HG02588 (cell line): ENCODE results near the gene PGAM2.
A peak's percentile ranks its signal among the peaks of the same experiment; 100 is the strongest.
"Not testable (repeated sequence)": the region's sequence is repeated elsewhere in the genome, so short reads cannot be mapped to it uniquely, and the experiment has no call there.

Experiments
- ATAC-seq: cut with Tn5 transposase; IDR thresholded peaks from one replicate; pipeline ENCODE4 v1.9.1; 2021; ENCODE audit warnings: mild to moderate bottlenecking, moderate library complexity; ENCODE audit not compliant: unreplicated experiment

The PGAM2 gene

DNA sequence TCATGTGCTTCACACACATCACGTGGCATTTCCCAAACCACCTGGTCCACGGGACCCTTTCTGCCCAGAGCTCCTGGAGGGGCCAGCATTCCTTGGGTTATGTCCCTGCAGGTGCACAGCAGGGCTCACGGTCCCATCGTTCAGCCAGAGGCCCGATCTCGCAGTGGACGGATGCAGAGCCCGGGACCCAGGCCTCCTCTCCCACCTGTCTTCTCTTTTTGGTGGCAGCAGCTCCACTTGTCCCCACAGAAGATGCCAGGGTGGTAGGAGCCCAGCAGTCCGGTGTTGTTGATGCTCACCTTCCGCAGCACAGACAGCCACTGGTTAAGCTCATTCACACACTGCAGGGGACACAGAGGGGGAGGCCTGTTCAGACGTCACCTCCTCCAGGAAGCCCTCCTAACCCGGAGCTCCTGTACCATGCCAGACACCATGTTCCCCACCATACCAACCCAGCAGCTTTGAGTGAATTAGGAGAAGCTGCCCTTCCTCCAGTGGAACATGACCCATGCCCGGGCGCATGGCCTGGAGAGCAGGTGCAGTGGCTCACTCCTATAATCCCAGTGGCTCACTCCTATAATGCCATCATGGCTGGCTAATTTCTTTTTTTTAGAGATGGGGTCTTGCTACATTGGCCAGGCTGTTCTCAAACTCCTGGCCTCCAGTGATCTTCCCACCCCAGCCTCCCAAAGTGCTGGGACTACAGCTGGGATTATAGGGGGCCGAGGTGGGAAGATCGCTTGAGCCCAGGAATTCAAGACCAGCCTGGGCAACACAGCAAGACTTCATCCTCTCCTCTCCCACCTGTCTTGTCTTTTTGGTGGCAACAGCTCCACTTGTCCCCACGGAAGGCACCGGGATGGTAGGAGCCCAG lies 31.2 kb downstream of the PGAM2 start:
- ATAC-seq: not testable (repeated sequence)

DNA sequence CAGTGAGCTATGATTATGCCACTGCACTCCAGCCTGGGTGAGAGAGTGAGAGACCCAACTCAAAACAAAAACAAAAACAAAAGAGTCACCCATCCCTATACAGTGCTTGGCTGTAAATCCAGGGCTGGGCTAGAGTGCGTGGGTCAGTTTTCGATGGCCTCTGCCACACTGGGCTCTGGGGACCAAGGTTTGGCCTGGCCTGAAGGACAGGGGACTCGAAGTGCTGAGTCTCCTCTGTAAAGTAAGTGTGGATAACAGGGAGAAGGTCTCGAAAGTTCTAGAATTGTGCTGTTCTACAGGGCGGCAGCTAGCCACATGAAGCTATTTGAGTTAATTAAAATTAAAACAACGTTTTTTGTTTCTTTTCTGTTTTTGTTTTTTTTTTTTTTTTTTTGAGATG lies 33.3 kb downstream of the PGAM2 start:
- not testable (repeated sequence) for ATAC-seq

DNA sequence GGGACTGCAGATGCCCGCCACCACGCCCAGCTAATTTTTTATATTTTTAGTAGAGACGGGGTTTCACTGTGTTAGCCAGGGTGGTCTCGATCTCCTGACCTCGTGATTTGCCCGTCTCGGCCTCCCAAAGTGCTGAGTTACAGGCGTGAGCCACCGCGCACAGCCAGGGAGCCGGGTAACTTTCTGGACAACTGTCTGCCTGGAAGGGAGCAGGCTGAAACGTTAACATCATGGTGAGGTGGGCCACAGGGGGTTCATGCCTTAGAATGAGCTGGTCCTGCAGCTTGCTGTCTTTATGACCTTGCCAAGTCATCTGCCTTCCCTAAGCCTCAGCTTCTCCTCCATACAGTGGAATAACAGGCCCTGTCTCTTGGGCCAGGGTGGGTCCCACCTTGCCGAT lies 34.0 kb downstream of the PGAM2 start:
- ATAC-seq: not testable (repeated sequence)

DNA sequence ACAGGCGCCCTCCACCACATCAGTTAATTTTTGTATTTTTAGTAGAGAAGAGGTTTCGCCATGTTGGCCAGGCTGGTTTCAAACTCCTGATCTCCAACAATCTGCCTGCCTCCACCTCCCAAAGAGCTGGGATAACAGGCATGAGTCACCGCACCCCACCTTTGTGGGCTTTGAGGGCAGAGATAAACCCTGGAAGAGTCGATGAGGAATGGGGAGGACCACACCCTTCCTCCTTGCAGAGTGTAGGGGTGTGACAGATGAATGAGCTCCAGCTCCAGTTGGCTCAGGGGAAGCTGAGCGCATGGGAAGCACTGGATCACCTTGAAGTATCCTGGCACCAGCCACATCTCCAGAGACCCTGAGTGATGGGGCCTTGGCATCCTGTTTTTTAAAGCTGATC lies 35.3 kb downstream of the PGAM2 start:
- not testable (repeated sequence) for ATAC-seq

DNA sequence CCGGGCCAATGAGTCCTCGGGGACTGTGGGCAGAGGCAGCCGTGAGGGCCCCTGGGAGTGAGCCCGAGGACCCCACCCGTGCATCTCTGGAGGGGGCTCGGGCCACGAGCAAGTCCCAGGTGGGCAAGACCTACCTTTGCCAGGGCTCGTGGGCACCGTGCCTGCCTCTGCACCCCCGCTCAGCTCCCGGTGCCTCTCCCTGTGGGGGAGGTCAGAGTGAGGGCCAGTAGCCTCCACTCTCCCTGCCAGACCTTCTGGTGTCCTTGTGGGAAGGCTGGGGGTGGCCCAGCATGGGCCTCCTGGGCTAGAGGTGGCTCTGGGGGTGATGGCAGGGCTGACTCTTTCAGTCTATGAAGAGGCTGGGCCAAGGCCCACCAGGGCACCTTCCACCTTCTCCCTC lies 35.9 kb downstream of the PGAM2 start:
- ATAC-seq: not testable (repeated sequence)

DNA sequence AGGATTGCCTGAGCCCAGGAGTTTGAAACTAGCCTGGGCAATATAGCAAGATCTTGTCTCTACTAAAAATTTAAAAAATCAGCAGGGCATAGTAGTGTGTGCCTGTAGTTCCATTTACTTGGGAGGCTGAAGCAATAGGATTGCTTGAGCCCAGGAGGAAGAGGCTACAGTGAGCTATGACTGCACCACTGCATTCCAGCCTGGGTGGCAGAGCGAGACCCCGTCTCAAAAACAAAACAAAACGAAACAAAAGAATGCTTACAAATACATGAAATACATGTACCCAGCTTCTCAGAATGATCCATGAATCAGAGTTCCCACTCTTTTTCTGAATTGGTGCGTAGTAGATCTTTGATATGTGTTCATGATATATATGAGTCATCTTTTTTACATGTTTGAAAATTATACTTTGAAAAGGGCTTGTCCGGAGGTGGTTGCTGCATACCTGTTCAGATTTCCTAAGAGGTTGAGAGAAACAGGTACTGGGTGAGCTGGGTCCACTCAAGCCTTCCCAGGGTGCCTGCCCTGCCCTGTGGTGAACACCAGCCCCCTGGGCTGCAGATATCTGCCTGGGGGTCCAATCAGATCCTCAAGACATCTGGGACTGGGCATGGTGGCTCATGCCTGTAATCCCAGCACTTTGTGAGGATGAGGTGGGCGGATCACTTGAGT lies 42.4 kb downstream of the PGAM2 start:
- not testable (repeated sequence) for ATAC-seq

DNA sequence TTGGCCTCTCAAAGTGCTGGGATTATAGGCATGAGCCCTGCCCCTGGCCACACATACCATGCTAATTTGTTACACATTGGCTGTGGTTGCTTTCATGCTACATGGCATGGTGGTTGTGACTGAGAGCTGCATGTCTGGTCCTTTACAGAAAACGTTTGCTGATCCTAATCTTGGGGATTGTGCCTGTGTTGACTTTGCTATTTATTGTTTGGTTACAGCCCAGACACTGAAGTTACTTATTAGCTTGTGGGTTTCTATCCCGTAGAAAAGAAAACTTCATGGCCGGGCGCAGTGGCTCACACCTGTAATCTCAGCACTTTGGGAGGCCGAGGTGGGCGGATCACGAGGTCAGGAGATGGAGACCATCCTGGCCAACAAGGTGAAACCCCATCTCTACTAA lies 43.3 kb downstream of the PGAM2 start:
- not testable (repeated sequence) for ATAC-seq

DNA sequence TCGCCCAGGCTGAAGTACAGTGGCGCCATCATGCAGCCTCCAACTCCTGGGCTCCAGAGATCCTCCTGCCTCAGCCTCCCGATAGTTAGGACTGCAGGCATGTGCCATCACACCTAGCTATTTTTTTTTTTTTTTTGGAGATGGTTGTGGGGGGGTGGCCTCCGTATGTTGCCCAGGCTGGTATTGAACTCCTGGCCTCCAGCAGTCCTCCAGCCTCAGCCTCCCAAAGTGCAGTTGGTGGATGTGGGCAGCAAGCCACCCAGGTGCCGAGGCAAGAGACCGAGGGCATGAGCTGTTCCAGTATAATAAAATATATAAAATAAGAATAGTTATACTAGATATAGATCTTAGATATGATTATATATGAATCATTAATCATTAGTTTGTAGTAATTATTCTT lies 45.5 kb downstream of the PGAM2 start:
- not testable (repeated sequence) for ATAC-seq

DNA sequence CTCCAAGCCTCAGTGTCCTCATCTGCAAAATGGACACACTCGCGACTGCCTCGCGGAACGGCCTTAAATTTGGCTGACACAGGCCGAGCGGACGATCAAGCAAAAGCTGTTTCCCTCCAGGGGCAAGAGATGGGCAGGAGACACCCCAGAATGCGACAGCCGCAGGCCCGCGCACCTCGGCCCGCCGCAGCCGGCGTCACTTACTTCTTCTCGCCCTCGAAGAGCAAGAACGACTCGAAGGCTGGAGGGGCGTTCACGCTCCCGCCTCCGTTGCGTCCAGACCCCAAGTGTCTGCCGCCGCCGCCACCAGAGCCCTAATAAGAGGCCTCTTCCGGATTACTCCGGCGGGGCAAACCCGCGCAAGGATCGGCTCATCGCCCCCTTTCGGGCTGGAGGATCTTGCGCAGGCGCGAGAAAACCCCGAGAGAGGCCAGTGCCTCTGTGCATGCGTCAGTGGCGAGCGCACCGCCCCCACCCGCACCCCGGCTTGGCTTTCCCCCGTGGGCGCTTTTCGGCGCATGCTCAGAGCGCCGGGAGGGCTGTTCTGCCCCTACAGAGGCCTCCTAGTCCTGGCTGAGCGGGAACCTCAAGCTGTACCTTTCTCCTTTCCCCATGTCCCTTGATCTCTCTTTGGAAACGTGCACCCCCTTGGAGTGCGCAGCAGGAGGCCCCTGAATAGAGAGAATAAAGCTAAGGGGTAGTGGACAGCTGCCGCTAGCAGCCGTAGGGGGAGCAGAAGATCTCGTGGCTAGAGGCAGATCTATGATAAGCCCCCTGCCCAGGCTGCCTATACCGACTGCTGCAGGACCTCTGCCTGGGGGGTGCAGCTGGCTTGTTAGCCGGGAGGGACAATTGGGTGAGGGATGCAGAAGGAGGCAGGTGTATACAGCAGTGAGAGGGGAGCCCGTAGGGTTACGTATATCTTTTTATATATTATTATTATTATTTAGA lies 46.2 kb downstream of the PGAM2 start:
- peak; percentile 93 for ATAC-seq

DNA sequence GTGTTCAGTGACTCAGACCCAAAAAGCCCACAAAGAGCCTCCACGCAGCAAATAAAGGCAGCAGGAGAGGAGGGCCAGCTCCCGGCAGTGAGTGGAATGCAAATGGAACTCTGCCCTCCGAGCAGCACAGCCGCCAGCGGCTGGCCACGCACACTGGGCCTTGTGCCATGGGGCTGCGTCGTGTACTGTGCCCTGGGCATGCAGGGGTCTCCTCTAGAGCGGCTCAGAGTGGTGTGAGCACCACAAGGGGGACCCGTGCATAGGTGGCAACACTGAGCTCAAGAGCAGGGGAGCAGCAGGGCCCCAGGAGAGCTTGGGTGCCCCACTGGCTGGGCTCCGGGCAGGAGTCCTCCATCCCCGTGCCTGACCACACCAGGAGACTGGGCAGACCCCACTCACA lies 50.3 kb downstream of the PGAM2 start:
- ATAC-seq: not testable (repeated sequence)
